Tibial nerve (tissue), 4 donors: ENCODE results near the gene CAMSAP2. TPM values are rescaled to one million over a fixed set of nuclear protein-coding genes. Genes with fewer than 3 reads are reported as not detected.

ENCODE experiments used
- DNase-seq, 2 donors: peaks; one replicate each; pipeline ENCODE4 v3.0.0-alpha.2; 2019; ENCODE audit warnings: low spot score in 2 of 2
- H3K27ac ChIP-seq, 4 donors: fragments of 200-600 bp; sonication (generic) in 3 of 4; one replicate each; pipeline ENCODE4 v1.5.1; 2017 to 2019; ENCODE audit warnings: mild to moderate bottlenecking in 1 of 4
- H3K27me3 ChIP-seq, 2 donors: fragments of 200-600 bp; sonication (generic) in 1 of 2; one replicate each; pipeline versions ENCODE4 v1.5.1 to v1.6.0; 2017 to 2019
- H3K36me3 ChIP-seq, 3 donors: fragments of 200-600 bp; sonication (generic); one replicate each; pipeline ENCODE4 v1.5.1; 2018 to 2019
- H3K4me1 ChIP-seq, 4 donors: fragments of 200-600 bp; sonication (generic) in 3 of 4; one replicate each; pipeline ENCODE4 v1.5.1; 2017 to 2019
- H3K4me3 ChIP-seq, 4 donors: fragments of 200-600 bp; sonication (generic) in 3 of 4; one replicate each; pipeline ENCODE4 v1.5.1; 2017 to 2019; ENCODE audit warnings: mild to moderate bottlenecking in 1 of 4, moderate library complexity in 1 of 4
- H3K9me3 ChIP-seq, 4 donors: fragments of 200-600 bp; sonication (generic) in 3 of 4; one replicate each; pipeline ENCODE4 v1.5.1; 2017 to 2019
- CTCF ChIP-seq, 5 experiments: fragments of 200-600 bp in 3 of 5; fragments of 450-650 bp in 2 of 5; sonication (generic) in 3 of 5; IDR thresholded peaks; one replicate each; pipeline ENCODE4 v1.5.1; 2016 to 2019; ENCODE audit warnings: antibody characterized with exemption in 5 of 5, mild to moderate bottlenecking in 3 of 5, moderate library complexity in 2 of 5
- EP300 ChIP-seq, 2 donors: sonication (generic); formaldehyde crosslinking; IDR thresholded peaks; one replicate each; pipeline ENCODE4 v1.6.1; 2017; ENCODE audit warnings: antibody characterized with exemption in 2 of 2, mild to moderate bottlenecking in 1 of 2
- POLR2A ChIP-seq, 2 donors: fragments of 450-650 bp; IDR thresholded peaks; one replicate each; pipeline ENCODE4 v1.6.1; 2017; ENCODE audit warnings: antibody characterized with exemption in 2 of 2, mild to moderate bottlenecking in 2 of 2, moderate library complexity in 2 of 2
- WGBS, 2 donors: methylation state at CpG; one replicate each; pipeline ENCODE4 v1.1.5; 2018; 5-methylcytosine and 5-hydroxymethylcytosine counted together
- total RNA-seq, 4 donors: library from RNA; depleted of rRNA; stranded (reverse); fragments of >200 nt; gene quantifications; one replicate each; pipeline ENCODE4 v1.1.0, GENCODE V29; 2016

Gene CAMSAP2
- total RNA-seq, 4 donors from 2014 or later = 27.3 to 38.9 (median 31.6) TPM

- H3K36me3 ChIP-seq = no peaks in the 10 kb centered on the region
- H3K27ac ChIP-seq = no peak overlapping the region
- H3K9me3 ChIP-seq = no peaks in the 10 kb centered on the region
- H3K4me3 ChIP-seq = no peak overlapping the region
- peaks cover 0 to 27% of the 10 kb centered on the region in 2 donors for H3K27me3 ChIP-seq
- H3K4me1 ChIP-seq = peaks cover 0 to 9% (median 2%) of the 10 kb centered on the region in 4 donors
- DNase-seq = no peak
- TF ChIP-seq EP300 (IDR thresholded peaks at IDR 0.05) = no peak
- TF ChIP-seq POLR2A (IDR thresholded peaks at IDR 0.05) = no peak
- no peak for TF ChIP-seq CTCF (IDR thresholded peaks at IDR 0.05)
- WGBS, 2 donors = 87 to 88% methylated on average over 6 of the region's 6 CpGs
Measured at GRCh38 chr1:200885623-200886402, 147.1 kb downstream of the CAMSAP2 start.

GRCh38 chr1:200886594-200886993, 147.9 kb downstream of the CAMSAP2 start:
- peaks cover 0 to 14% (median 9%) of the 10 kb centered on the region in 4 donors for H3K4me1 ChIP-seq
- WGBS, 2 donors = 79 to 91% methylated on average over 2 of the region's 2 CpGs
- no peak overlapping the region for H3K4me3 ChIP-seq
- TF ChIP-seq CTCF (IDR thresholded peaks at IDR 0.05) = no peak
- no peak for TF ChIP-seq POLR2A (IDR thresholded peaks at IDR 0.05)
- TF ChIP-seq EP300 (IDR thresholded peaks at IDR 0.05) = no peak
- H3K9me3 ChIP-seq = no peaks in the 10 kb centered on the region
- no peak for DNase-seq
- H3K27ac ChIP-seq = no peak overlapping the region
- no peaks in the 10 kb centered on the region for H3K36me3 ChIP-seq
- H3K27me3 ChIP-seq = peaks cover 0 to 35% of the 10 kb centered on the region in 2 donors

GRCh38 chr1:200887036-200887435, 148.3 kb downstream of the CAMSAP2 start:
- H3K9me3 ChIP-seq = no peaks in the 10 kb centered on the region
- no peaks in the 10 kb centered on the region for H3K36me3 ChIP-seq
- no peak overlapping the region for H3K4me3 ChIP-seq
- WGBS, 2 donors = 59 to 78% methylated on average over 11 of the region's 11 CpGs
- H3K4me1 ChIP-seq = peaks cover 0 to 17% (median 13%) of the 10 kb centered on the region in 4 donors
- TF ChIP-seq POLR2A (IDR thresholded peaks at IDR 0.05) (no peak), EP300 (IDR thresholded peaks at IDR 0.05) (no peak), CTCF (IDR thresholded peaks at IDR 0.05) (no peak)
- peaks cover 0 to 40% of the 10 kb centered on the region in 2 donors for H3K27me3 ChIP-seq
- DNase-seq = no peak
- H3K27ac ChIP-seq = no peak overlapping the region

GRCh38 chr1:200887772-200888348, 149.2 kb downstream of the CAMSAP2 start:
- 74 to 80% methylated on average over 9 of the region's 9 CpGs for WGBS, 2 donors
- H3K27ac ChIP-seq = no peak overlapping the region
- TF ChIP-seq CTCF (IDR thresholded peaks at IDR 0.05) (no peak), POLR2A (IDR thresholded peaks at IDR 0.05) (no peak), EP300 (IDR thresholded peaks at IDR 0.05) (no peak)
- no peaks in the 10 kb centered on the region for H3K36me3 ChIP-seq
- DNase-seq = no peak
- peaks cover 0 to 47% of the 10 kb centered on the region in 2 donors for H3K27me3 ChIP-seq
- H3K4me3 ChIP-seq = no peak overlapping the region
- H3K9me3 ChIP-seq = no peaks in the 10 kb centered on the region
- H3K4me1 ChIP-seq = peaks cover 0 to 20% (median 14%) of the 10 kb centered on the region in 4 donors

- H3K27ac ChIP-seq = no peak overlapping the region
- peaks cover 0 to 20% (median 14%) of the 10 kb centered on the region in 4 donors for H3K4me1 ChIP-seq
- no peaks in the 10 kb centered on the region for H3K9me3 ChIP-seq
- no peak overlapping the region for H3K4me3 ChIP-seq
- DNase-seq = no peak
- H3K27me3 ChIP-seq = peaks cover 0 to 51% of the 10 kb centered on the region in 2 donors
- TF ChIP-seq POLR2A (IDR thresholded peaks at IDR 0.05) (no peak), CTCF (IDR thresholded peaks at IDR 0.05) (no peak), EP300 (IDR thresholded peaks at IDR 0.05) (no peak)
- 61 to 65% methylated on average over 4 to 7 of the region's 7 CpGs for WGBS, 2 donors
- no peaks in the 10 kb centered on the region for H3K36me3 ChIP-seq
Measured at GRCh38 chr1:200888349-200888838, 149.7 kb downstream of the CAMSAP2 start.
